ENCODE measurements around the gene SLC5A6.

GRCh38 chr2:27231921-27232320 lies 19.9 kb upstream of the SLC5A6 start:
- no peak for TF ChIP-seq YY1 (IDR thresholded peaks at IDR 0.05; ENCODE audit: insufficient read depth, insufficient read length)
- no peak for TF ChIP-seq SUZ12 (IDR thresholded peaks at IDR 0.05; ENCODE audit: extremely low read depth, insufficient read depth, insufficient read length)
- TF ChIP-seq ZNF274 (IDR thresholded peaks at IDR 0.05; ENCODE audit: low read depth, low read length), result no peak

Measured in NT2/D1 (cell line).